HFFc6 (cell line): ENCODE data around the gene FMO3. TPM values are rescaled to one million over a fixed set of nuclear protein-coding genes. Genes with fewer than 3 reads are reported as not detected.

ENCODE experiments used
- DNase-seq: peaks from one replicate; pipeline ENCODE4 v3.0.0-alpha.2; 2018
- H3K27ac Mint-ChIP-seq: 2 replicates; pipeline ENCODE4 v1.8.0; 2020; ENCODE audit warnings: mild to moderate bottlenecking, mixed read lengths
- H3K27me3 Mint-ChIP-seq: 2 replicates; pipeline ENCODE4 v1.8.0; 2021; ENCODE audit warnings: mild to moderate bottlenecking, moderate library complexity, mixed read lengths; ENCODE audit not compliant: insufficient read depth
- H3K36me3 Mint-ChIP-seq: 2 replicates; pipeline ENCODE4 v1.8.0; 2021; ENCODE audit warnings: low read depth, mixed read lengths
- H3K4me1 Mint-ChIP-seq: 2 replicates; pipeline ENCODE4 v1.8.0; 2020; ENCODE audit warnings: low read depth, mixed read lengths
- H3K4me3 Mint-ChIP-seq: 2 replicates; pipeline ENCODE4 v1.8.0; 2020; ENCODE audit warnings: mild to moderate bottlenecking, moderate library complexity, mixed read lengths
- H3K9me3 Mint-ChIP-seq: 2 replicates; pipeline ENCODE4 v1.8.0; 2020; ENCODE audit warnings: mild to moderate bottlenecking, mixed read lengths
- CTCF ChIP-seq: fragments of 200-600 bp; sonication (generic); IDR thresholded peaks from 2 replicates; pipeline ENCODE4 v1.5.0; 2021; ENCODE audit warnings: antibody characterized with exemption, mild to moderate bottlenecking
- total RNA-seq, 6 experiments: library from RNA; stranded (reverse); fragmentation: NEBNext Ultra II Directional; extraction: Animal tissue kit (Norgen Biotek cat#: 25700); gene quantifications; 2 replicates in 1 of 6; 3 replicates in 5 of 6; pipeline ENCODE4 v1.2.3, GENCODE V29; 2021

The FMO3 gene
- total RNA-seq, 6 experiments from 2014 or later: 0.23 to 0.89 (median 0.40) TPM; not detected in 2

- H3K9me3 Mint-ChIP-seq: no peaks in the 10 kb centered on the region
- no peak for DNase-seq
- H3K36me3 Mint-ChIP-seq: no peaks in the 10 kb centered on the region
- peaks cover 5% of the 10 kb centered on the region; the same call in 1 of the 2 replicates for H3K27me3 Mint-ChIP-seq
- no peak for TF ChIP-seq CTCF
- no peaks in the 10 kb centered on the region for H3K4me1 Mint-ChIP-seq
- H3K27ac Mint-ChIP-seq: no peak overlapping the region
- no peak overlapping the region for H3K4me3 Mint-ChIP-seq
These were observed 64.8 kb downstream of the FMO3 start for GRCh38 chr1:171155484-171155883.

- DNase-seq: no peak
- H3K9me3 Mint-ChIP-seq: no peaks in the 10 kb centered on the region
These were observed 67.4 kb downstream of the FMO3 start for GRCh38 chr1:171158096-171158495.

GRCh38 chr1:171158551-171158950 is 67.8 kb downstream of the FMO3 start:
- Mint-ChIP-seq H3K36me3 (no peaks in the 10 kb centered on the region), H3K27ac (no peak overlapping the region), H3K9me3 (no peaks in the 10 kb centered on the region), H3K4me1 (no peaks in the 10 kb centered on the region), H3K27me3 (peaks cover 9% of the 10 kb centered on the region; the same call in 1 of the 2 replicates), H3K4me3 (no peak overlapping the region)
- no peak for TF ChIP-seq CTCF
- DNase-seq: no peak

More at GRCh38 chr1:171158096-171158495, 67.4 kb downstream of the FMO3 start:
- no peak for TF ChIP-seq CTCF
- no peaks in the 10 kb centered on the region for H3K4me1 Mint-ChIP-seq
- no peak overlapping the region for H3K4me3 Mint-ChIP-seq
- H3K27ac Mint-ChIP-seq: no peak overlapping the region
- no peaks in the 10 kb centered on the region for H3K36me3 Mint-ChIP-seq
- H3K27me3 Mint-ChIP-seq: peaks cover 9% of the 10 kb centered on the region; the same call in 1 of the 2 replicates

GRCh38 chr1:171159148-171159547 is 68.4 kb downstream of the FMO3 start:
- DNase-seq: no peak
- H3K27me3 Mint-ChIP-seq: peaks cover 9% of the 10 kb centered on the region; the same call in 1 of the 2 replicates

GRCh38 chr1:171160211-171160610 is 69.5 kb downstream of the FMO3 start:
- Mint-ChIP-seq H3K4me1 (no peaks in the 10 kb centered on the region), H3K27me3 (peaks cover 9% of the 10 kb centered on the region; the same call in 1 of the 2 replicates), H3K9me3 (no peaks in the 10 kb centered on the region), H3K36me3 (no peaks in the 10 kb centered on the region), H3K27ac (no peak overlapping the region), H3K4me3 (no peak overlapping the region)
- no peak for DNase-seq
- TF ChIP-seq CTCF: no peak

More at GRCh38 chr1:171159148-171159547, 68.4 kb downstream of the FMO3 start:
- Mint-ChIP-seq H3K4me3 (no peak overlapping the region), H3K9me3 (no peaks in the 10 kb centered on the region), H3K4me1 (no peaks in the 10 kb centered on the region), H3K36me3 (no peaks in the 10 kb centered on the region), H3K27ac (no peak overlapping the region)
- TF ChIP-seq CTCF: no peak
